GM19463 (cell line): ENCODE data around the gene CFAP251.
"Not testable (repeated sequence)": the region's sequence is repeated elsewhere in the genome, so short reads cannot be mapped to it uniquely, and the experiment has no call there.

Experiments
- ATAC-seq: cut with Tn5 transposase; IDR thresholded peaks from one replicate; pipeline ENCODE4 v1.9.1; 2021; ENCODE audit warnings: mild to moderate bottlenecking, moderate library complexity; ENCODE audit not compliant: unreplicated experiment

The CFAP251 gene

DNA sequence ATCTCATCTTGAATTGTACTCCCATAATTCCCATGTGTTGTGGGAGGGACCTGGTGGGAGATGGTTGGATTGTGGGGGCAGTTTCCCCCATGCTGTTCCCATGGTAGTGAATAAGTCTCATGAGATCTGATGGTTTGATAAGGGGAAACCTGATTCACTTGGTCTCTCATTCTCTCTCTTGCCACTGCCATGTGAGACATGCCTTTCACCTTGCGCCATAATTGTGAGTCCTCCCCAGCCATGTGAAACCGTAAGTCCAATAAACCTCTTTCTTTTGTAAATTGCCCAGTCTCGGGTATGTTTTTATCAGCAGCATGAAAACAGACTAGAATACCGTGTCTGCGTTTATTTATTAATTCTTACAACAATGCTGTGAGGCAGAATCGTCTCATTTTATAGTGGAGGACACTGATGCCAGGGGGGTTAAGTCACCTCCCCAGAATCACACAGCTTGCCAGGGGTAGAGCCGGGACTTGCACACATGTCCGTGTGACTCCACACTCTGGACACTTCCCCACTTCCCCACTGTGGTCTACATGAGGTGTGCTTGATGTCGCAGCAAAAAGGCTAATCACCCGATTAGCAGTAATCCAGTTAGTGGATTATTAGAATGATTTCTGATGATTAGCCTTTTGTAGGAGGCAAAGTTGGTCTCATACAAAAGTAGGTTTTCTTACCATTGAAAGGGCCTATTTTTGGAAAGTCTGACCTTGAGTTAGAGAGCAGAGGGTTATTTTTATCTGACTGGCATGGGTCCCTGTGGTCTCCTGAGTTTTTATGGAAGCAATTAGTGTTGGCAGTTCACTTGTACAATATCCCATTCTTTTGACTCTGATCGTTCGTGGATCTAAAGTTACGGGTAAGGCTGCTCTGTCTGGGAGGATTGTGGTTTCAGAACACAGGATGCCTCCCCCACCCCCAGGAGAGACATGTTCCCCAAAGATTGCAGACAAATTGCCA lies 55.9 kb downstream of the CFAP251 start:
- ATAC-seq: no peak

DNA sequence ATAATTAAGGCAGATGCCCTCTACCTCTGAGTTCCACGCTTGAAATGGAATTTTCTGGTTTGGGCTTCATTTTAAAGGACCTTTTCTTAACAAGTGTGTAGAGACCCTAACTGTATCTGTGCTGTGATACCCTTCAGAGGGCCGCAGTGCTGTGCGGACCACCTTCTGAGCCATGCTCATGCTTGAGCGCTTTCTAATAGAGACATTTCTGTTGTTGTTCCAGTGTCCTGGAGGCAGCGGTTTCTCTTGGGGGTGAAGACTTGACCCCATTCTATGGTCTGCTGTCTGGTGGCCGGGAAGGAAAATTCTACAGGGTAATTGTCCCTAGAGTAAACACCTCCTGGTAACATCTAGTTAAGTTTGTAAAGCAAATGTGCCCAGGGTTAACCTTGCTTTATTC lies 56.6 kb downstream of the CFAP251 start:
- no peak for ATAC-seq

DNA sequence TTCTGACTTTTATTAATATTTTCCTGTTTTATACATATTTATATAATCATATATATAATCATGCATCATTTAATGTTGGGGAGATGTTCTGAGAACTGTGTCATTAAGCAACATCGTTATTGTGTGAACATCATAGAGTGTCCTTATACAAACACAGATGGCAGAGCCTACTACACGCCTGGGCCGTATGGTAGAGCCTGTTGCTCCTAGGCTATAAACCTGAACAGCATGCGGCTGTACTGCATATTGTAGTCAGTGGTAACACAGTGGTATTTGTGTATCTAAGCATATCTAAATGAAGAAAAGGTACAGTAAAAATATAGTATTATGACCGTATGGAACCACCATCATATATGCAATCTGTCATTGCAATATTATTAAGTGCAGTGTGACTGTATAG lies 58.6 kb downstream of the CFAP251 start:
- ATAC-seq: no peak

DNA sequence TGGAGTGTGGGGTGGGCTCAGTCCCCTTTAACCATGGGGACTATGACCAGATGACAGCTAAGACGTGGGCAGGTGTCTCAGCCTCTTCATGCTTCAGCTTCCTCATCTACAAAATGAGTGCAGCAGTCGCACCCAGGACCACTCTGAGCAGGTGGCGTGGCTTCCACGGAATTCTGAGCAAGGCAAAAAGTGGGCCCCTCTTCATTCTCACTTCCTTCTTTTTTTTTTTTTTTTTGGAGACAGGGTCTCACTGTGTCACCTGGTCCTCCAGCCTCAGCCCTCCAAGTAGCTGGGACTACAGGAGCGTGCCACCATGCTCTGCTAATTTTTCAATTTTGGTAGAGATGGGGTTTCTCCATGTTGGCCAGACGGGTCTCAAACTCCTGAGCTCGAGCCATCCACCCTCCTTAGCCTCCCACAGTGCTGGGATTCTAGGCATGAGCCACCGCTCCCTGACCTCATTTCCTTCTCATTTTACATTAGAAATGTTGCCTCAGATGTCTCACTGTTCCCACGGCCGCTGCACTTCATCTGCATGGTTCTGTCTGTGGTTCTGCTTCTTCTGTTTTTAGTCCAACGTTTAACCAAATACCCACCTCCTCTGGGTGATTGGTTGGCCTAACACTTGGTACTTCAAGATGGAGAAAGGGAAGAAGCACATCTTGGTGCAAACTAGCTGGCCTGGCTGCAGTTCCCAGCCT lies 61.9 kb downstream of the CFAP251 start:
- peak; percentile 42 for ATAC-seq

DNA sequence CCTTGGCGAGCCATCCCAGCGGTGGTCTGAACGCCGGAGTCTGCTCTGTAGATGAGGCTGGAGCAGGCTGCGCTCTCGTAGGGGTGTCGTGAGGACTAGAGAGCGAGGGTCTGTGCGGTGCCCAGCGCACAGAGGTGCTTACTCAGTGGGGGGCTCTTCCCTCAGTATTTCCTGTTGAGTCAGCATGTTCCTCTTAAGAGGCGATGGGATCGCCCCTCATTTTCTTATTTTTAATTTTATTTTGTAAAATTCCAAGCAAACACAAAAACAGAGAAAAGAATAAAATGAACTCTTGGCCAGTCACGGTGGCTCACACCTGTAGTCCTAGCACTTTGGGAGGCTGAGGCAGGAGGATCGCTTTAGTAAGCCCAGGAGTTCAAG lies 62.5 kb downstream of the CFAP251 start:
- peak; percentile 32 for ATAC-seq

DNA sequence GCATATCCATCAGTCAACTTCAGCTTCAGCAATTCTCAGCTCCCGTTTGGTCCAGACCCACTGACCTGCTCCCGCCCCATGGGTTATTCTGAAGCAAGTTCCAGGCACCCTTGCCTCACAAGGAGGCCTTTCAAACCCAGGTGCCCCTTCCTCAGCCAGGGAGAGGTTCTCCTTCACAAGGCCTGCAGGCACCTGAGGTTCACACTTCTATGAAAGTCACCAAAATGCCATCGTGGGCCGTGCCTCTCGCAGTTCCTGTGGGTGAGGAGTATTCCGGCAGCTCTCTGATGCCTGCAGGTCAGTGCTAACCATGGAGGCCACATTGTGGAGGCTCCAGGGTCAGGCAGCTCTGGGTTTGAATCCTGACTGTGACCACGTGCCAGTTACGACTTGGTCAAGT lies 63.1 kb downstream of the CFAP251 start:
- no peak for ATAC-seq

DNA sequence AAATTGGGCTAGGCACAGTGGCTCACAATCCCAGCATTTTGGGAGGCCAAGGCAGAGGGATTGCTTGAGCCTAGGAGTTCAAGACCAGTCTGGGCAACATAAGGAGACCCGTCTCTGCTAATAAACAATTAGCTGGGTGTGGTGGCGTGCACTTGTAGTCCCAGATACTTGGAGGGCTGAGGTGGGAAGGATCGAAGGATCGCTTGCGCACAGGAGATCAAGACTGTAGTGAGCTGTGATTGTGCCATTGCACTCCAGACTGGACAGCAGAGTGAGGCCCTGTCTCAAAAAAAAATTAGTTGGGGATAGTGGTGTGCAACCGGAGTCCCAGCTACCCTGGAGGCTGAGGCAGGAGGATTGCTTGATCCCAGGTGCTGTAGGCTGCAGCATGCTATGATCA lies 64.6 kb downstream of the CFAP251 start:
- ATAC-seq: no peak

DNA sequence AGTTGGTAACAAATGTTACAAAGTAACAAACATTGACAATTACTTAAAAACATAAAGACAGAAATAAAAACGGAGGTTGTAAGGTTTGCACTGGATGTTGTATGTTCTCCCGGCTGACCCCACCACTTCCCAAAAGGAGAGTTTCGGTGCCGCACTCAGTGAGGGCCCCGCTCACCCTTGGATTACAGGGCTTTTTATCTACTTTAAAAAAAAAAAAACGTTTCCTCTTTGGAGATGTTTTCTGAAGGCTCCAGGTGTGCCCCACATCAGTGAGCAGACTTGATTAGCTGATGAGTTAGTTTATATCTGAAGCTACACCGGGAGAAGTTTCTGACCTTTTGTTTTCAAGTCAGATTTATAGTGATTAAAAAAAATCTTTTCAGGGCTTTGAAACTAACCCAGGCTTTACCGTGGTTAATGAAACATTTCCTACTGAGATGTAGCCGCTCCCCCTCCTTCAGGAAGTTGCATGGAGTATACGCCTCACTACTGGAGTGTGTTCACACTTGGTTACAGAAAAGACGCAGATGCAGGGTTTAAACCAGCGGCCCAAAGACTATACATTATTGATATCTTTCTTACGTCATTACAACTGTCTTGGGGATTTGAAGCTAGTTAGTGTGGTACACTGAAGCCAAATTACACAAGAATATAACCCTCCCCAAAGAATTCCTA lies 65.3 kb downstream of the CFAP251 start:
- no peak for ATAC-seq

DNA sequence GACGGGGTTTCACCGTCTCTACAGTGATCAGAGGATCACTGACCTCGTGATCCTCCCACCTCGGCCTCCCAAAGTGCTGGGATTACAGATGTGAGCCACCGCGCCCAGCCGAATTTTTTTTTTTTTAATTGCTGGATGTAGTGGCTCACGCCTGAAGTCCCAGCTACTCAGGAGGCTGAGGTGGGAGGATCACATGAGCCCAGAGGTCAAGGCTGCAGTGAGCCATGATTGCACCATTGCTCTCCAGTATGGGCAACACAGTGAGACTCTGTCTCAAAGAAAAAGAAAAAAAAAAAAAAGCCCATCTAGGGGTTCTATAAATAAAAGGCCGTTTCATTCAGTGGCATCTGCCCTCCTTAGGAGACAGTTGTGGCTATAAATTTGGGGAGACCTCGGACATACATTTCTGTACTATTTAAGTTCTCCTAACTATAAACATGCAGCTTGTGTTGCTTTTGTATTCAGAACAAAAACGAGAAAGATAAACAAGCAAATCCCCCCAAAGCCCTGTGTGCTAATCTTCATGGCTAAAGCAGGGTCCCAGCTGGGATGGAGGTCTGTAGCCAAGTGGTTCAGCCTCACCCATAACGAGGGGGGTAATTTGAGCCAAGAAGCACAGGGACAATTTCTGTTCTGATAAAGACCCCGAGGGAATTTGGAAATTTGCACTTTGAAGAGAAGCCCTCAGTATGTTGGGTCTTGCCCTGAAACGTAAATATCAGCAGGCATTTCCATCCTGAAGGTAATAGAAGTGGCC lies 68.3 kb downstream of the CFAP251 start:
- no peak for ATAC-seq

DNA sequence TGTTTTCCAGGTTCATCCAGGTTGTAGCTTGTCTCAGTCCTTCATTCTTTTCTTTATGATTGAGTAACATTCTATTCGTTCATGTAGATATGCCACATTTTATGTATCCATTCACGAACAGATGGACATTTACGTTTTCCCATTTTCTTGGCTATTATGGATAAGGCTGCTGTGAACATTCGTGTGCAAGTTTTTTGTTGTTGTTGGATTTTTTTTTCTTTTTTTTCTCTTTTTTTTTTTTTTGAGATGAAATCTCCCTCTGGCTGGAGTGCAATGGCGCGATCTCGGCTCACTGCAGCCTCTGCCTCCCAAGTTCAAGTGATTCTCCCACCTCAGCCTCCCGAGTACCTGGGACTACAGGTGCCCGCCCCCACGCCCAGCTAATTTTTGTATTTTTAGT lies 70.1 kb downstream of the CFAP251 start:
- not testable (repeated sequence) for ATAC-seq

DNA sequence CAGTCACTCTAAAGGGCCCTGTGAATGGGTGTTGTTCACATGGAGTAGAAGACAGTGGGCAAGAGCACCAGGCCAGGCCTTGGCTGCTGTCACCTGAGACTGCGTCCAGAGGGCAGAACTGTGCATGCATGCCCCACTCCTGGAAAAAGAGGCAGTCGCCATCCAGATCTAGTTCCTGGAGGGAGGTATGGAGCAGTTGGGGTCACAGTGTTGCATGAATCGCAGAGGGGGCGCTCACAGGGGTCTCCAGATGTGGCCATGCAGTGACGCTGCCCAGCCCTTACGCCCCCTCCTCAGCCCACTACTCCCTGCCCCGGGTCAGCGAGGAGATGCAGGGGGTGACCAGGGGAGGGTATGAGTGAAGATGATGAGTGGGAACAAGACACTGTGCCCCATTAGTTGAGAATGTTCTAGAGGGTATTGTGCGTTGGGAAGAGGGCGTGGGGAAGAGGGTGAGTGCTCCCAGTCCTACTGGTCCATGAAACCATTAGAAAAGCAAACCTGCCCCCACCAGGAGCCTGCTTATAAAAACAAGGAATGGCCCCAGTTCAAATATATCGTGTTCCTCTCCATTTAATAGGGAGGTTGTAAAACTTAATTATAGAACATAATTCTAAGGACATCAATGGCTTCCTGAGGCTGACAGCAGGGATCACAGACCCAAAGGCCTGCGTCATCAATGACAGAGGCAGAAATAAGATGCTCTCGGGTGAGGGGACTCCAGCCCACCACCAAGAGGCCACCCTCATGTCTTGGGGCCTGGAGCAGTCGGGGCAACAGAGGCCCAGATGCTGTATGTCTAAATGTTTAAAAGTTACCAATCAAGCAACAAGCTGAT lies 71.1 kb downstream of the CFAP251 start:
- ATAC-seq: no peak

DNA sequence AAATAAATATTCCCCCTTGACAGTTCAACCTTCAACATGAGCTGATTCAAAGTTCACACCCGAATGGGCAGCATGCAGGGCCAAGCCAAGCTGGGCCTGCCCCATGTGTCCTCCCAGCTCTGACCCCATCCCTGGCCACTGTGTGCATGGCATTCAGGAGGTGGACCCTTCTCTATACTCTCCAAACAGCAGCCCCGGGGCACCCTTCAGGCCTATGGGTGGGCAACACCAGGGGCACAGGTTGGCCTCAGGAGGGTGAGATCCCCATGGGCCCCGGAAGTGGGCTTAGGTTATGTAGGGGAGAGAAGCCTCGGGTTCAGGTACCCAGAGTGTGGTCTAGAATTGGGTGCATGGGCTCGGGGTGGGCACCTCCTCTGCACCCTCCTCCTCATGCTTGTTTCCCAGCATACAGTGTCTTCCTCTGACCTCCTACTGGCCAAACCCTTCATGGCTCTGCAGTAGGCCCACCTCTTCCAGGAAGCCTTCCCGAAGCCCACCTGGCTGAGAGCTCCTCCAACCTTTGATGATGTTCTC lies 71.8 kb downstream of the CFAP251 start:
- ATAC-seq: no peak

DNA sequence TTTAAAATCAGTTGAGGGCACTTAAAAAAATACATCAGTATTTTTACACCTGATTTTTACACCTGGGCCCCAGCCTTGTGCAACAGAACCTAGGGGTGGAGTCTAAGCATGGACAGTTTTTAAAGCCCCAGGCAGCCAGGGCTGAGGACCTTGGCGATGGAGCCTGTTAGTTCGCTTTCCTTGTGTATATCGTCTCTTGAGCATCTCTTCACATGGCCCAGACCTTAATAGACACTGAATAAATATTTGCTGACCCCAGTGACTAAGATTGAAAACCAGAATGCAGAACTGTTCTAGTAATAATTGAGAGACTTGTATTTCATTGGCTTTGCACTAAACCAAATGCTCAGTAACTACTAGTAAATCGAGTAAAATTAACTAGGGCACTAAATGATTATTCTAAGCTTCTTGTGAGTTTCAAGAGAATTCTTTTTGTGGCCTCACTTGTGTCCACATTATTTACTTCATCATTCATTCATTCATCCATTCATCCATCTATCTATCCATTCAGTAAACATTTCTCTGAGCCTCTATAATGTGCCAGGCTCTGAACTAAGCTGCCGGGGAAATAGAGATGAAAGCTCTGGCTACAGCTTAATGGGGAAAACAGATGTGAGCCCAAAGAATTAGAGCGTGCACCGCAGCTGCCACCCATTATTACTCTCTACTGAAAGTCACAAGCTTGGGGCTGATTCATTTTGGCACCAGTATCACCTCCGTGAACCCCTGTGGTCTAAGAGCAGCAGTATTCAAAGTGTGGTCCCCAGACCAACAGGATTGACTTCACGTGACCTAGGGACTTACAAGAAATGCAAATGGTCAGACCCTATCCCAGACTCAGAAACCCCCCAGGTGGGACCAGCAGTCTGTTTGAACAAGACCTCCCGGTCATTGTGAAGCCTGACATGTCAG lies 72.6 kb downstream of the CFAP251 start:
- peak; percentile 73 for ATAC-seq

DNA sequence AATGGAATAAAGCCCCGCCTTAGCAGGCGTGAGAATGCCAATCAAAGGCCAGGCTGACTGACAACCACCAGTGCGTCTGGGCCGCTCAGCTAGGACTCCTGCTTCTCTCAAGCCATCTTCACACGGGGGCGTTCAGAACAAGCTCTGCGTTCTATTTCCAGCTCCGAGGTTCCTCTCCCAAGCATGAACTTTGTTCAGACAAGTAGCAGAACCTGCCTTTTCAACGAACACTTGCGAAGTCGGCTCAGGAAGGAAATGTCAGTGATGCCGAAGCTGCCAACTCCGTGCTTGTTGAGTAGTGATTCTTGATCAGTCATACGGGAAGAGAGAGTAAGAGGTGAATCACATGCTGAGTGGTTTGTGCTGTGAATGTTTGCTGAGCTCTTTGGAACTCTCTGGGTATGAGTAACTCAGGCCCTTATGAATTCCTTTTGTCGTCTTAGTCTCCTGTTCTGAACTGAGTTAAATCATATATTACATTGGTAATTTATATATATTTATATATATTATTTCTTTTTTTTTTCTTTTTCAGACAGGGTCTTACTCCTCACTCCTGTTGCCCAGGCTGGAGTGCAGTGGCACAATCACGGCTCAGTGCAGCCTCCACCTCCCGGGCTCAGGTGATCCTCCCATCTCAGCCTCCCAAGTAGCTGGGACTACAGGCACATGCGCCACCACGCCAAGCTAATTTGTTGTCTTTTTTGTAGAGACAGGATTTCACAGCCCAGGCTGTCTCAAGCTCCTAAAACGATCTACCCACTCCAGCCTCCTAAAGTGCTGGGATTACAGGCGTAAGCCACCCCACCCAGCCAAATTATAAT lies 73.9 kb downstream of the CFAP251 start:
- peak; percentile 80 for ATAC-seq

DNA sequence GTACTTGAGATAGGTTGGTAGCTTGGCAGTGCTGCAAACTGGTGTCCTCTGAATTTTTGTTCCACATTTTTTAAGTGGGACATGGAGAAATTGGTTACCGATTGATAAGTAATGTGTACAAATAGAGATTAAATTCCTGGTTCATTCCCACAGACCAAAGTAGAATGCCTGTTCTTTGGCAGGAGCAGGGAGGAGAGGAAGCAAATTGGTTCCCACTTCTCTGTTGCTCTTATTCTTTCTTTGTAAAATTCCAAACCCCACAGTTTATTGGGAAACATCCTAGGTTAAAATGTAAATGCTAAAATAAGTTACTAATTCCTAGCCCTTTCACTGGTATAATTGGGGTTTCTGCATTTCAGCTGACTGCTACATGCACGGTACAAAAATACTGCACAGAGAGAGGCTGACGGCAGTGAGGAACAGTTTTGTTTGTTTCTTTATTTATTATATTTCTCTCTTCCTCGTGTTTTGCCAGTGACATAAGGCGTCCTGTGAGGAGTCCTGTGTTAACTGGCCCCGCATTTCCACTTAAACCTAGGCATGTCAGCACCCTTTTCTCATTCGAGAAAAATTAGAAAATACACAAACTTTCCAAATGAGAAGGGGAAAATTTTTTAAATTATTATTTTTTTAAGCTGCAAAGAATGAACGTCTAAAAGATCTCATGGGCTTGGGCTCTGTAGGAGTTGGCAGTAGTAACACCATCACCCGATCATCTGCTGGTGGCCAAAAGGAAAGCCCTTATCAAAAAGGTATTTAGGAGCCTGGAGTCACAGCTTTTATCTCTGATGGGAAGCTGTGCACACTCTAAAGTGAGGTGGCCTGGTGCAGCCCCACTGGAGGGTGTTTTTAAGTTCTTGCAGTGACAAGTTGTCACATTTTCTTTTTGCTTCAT lies 77.9 kb downstream of the CFAP251 start:
- ATAC-seq: no peak

DNA sequence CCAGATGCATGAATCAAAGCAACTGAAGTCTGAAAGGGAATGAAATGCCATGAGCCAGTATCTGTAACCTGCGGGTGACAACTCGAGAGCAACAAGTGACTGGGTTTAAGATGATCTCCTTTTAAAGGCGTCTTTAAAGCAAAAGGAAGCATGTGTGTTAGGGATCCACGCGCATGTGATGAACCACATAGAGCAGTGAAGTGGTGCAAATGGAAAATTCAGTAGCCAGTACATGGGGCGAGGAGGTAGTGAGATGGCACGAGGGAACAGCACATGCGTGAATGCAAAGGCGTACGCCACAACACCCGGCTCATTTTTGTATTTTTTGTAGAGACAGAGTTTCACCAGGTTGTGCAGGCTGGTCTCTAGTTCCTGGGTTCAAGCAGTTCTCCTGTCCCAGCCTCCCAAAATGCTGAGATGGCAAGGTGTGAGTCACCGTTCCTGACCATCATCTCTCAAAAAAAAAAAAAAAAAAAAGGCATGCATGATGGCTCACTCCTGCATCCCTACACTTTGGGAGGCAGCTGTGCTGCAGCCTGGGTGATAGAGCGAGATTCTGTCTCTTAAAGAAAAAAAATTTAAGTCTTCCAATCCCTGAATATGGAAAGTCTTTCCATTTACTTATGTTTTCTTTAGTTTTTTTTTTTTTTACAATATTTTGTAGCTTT lies 78.7 kb downstream of the CFAP251 start:
- no peak for ATAC-seq
